WTC11 (cell line): ENCODE results near the gene PFDN2.

ENCODE experiments used
- AR ChIP-seq: fragments of 250-450 bp; sonication (Bioruptor Pico); IDR thresholded peaks from 2 replicates; pipeline ENCODE4 v1.9.0; 2021; ENCODE audit warnings: mild to moderate bottlenecking
- CTCF ChIP-seq: fragments of 200-600 bp; IDR thresholded peaks from 2 replicates; pipeline ENCODE4 v1.8.0; 2022; ENCODE audit warnings: antibody characterized with exemption

DNA sequence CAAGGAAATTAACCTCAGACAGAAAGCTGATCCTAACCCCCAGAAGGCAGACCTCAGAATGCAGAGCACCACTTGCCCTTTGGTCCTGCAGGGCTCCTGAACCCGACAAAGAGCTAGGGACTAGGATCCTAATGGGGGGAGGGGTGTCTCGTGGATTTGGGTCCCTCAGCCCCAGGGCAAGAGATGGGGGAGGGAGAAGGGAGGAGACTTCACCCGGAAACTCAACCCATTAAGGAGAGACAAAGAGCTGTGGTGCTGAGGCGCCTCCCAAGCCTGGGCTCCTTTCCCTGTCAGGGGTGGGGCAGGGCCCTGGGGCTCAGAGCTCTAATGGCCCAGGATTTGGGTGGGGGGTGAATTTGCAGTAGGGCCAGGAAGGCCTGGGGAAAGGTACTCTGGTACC is 31.4 kb downstream of the PFDN2 start:
- no peak for TF ChIP-seq CTCF
- no peak for TF ChIP-seq AR
